HCT116 (cell line): ENCODE measurements around the gene KRTAP2-2. TPM values are rescaled to one million over a fixed set of nuclear protein-coding genes. Genes with fewer than 3 reads are reported as not detected.

ENCODE experiments used
- ATAC-seq: fragments of 200-7000 bp; cut with Tn5 transposase; 2 replicates; pipeline ENCODE4 v1.9.1; 2020; ENCODE audit warnings: mild to moderate bottlenecking, moderate library complexity
- BruUV-seq: library from RNA; stranded (reverse); fragments of 400-500 nt; replicated peaks from 2 replicates; lab custom pipeline; 2021; lab: Mats Ljungman, UMichigan
- CTCF ChIA-PET: fragments of 300-600 bp; sonication (Branson Sonifier 250); formaldehyde crosslinking; loops from one replicate; lab custom pipeline; 2021; ENCODE audit warnings: antibody characterized with exemption; lab: Charles Lee
- POLR2A ChIA-PET: fragments of 300-600, 350-600 bp; sonication (Branson Sonifier 250); formaldehyde crosslinking; loops from one replicate; lab custom pipeline; 2021; ENCODE audit warnings: antibody characterized with exemption; lab: Charles Lee
- RAD21 ChIA-PET, 2 experiments: fragments of 300-600 bp; sonication (Branson Sonifier 250); formaldehyde crosslinking; loops; one replicate each; lab custom pipeline; 2023; ENCODE audit warnings: low total read pairs in 2 of 2; ENCODE audit not compliant: uncharacterized antibody in 2 of 2, unreplicated experiment in 2 of 2, low non-redundant PET in 1 of 2; lab: Charles Lee
- DNase-seq: peaks from one replicate; pipeline ENCODE4 v3.0.0-alpha.2; 2010; ENCODE audit warnings: low read depth, low spot score
- H2AFZ ChIP-seq: fragments of 200-600 bp; shearing (Covaris generic), sonication (generic); 2 replicates; pipeline ENCODE4 v1.6.1; 2017; ENCODE audit warnings: low read depth, mixed run types, mixed read lengths, antibody characterized with exemption, low read length; ENCODE audit not compliant: poor library complexity, severe bottlenecking
- H3K27ac ChIP-seq: 2 replicates; pipeline ENCODE4 v1.5.1; 2012; ENCODE audit warnings: low read depth, low read length
- H3K27me3 ChIP-seq: fragments of 200-600 bp; sonication (generic); 2 replicates; pipeline ENCODE4 v1.6.1; 2016; ENCODE audit warnings: mixed run types, low read length, mixed read lengths; ENCODE audit not compliant: insufficient read depth
- H3K36me3 ChIP-seq, 2 experiments: fragments of 200-500 bp in 1 of 2; fragments of 200-600 bp in 1 of 2; sonication (Bioruptor generic) in 1 of 2; sonication (generic) in 1 of 2; 2 replicates each; pipeline versions ENCODE4 v1.5.1 to v1.6.1; 2014 to 2016; ENCODE audit warnings: low read length in 2 of 2, inconsistent platforms in 1 of 2, mixed read lengths in 1 of 2, mixed run types in 1 of 2; ENCODE audit not compliant: insufficient read depth in 2 of 2, control insufficient read depth in 1 of 2
- H3K4me1 ChIP-seq, 2 experiments: fragments of 200-600 bp in 1 of 2; sonication (generic) in 1 of 2; 2 replicates each; pipeline versions ENCODE4 v1.5.1 to v1.6.1; 2012 to 2017; ENCODE audit warnings: low read length in 2 of 2, inconsistent platforms in 1 of 2, mild to moderate bottlenecking in 1 of 2, mixed read lengths in 1 of 2, mixed run types in 1 of 2, moderate library complexity in 1 of 2; ENCODE audit not compliant: insufficient read depth in 2 of 2, control insufficient read depth in 1 of 2
- H3K4me2 ChIP-seq: fragments of 200-600 bp; sonication (generic); 2 replicates; pipeline ENCODE4 v1.6.1; 2017; ENCODE audit warnings: mixed run types, low read length, mixed read lengths
- H3K4me3 ChIP-seq, 2 experiments: fragments of 200-600 bp in 1 of 2; sonication (generic) in 1 of 2; replicated peaks in 1 of 2; 2 replicates each; pipeline ENCODE4 v1.5.1; 2011 to 2016; ENCODE audit warnings: low read length in 2 of 2, control low read depth in 1 of 2, low read depth in 1 of 2, mild to moderate bottlenecking in 1 of 2, mixed read lengths in 1 of 2, mixed run types in 1 of 2
- H3K79me2 ChIP-seq: fragments of 200-600 bp; sonication (generic); 2 replicates; pipeline ENCODE4 v1.6.1; 2017; ENCODE audit warnings: mild to moderate bottlenecking, mixed run types, low read length, moderate library complexity, mixed read lengths; ENCODE audit not compliant: insufficient read depth
- H3K9ac ChIP-seq: fragments of 200-600 bp; sonication (generic); 2 replicates; pipeline ENCODE4 v1.6.1; 2016; ENCODE audit warnings: low read length, mixed read lengths
- H3K9me2 ChIP-seq: fragments of 200-600 bp; sonication (generic), shearing (Covaris generic); 2 replicates; pipeline ENCODE4 v1.6.1; 2017; ENCODE audit warnings: mixed run types, mild to moderate bottlenecking, moderate library complexity; ENCODE audit not compliant: insufficient read depth
- H3K9me3 ChIP-seq, 2 experiments: fragments of 200-500 bp in 1 of 2; fragments of 200-600 bp in 1 of 2; sonication (Bioruptor generic) in 1 of 2; sonication (generic) in 1 of 2; 2 replicates each; pipeline ENCODE4 v1.6.1; 2014 to 2017; ENCODE audit warnings: low read length in 2 of 2, mixed read lengths in 2 of 2, inconsistent platforms in 1 of 2, low read depth in 1 of 2, mild to moderate bottlenecking in 1 of 2, mixed run types in 1 of 2, moderate library complexity in 1 of 2; ENCODE audit not compliant: control insufficient read depth in 1 of 2, insufficient read depth in 1 of 2
- H4K20me1 ChIP-seq: fragments of 200-600 bp; sonication (generic), shearing (Covaris generic); 2 replicates; pipeline ENCODE4 v1.6.1; 2017; ENCODE audit warnings: mixed run types, mild to moderate bottlenecking, moderate library complexity; ENCODE audit not compliant: insufficient read depth
- CBX3 ChIP-seq: IDR thresholded peaks from 2 replicates; pipeline ENCODE4 v1.6.1; 2012; ENCODE audit warnings: low read depth
- CEBPB ChIP-seq: IDR thresholded peaks from 2 replicates; pipeline ENCODE4 v1.6.1; 2012; ENCODE audit warnings: low read depth
- EZH2phosphoT487 ChIP-seq: fragments of 200-600 bp; IDR thresholded peaks from 2 replicates; pipeline ENCODE4 v1.6.1; 2018; ENCODE audit warnings: antibody characterized with exemption, borderline replicate concordance
- FOSL1 ChIP-seq: IDR thresholded peaks from 2 replicates; pipeline ENCODE4 v1.6.1; 2012; ENCODE audit warnings: low read depth
- JUND ChIP-seq: IDR thresholded peaks from 2 replicates; pipeline ENCODE4 v1.6.1; 2012
- POLR2AphosphoS5 ChIP-seq: IDR thresholded peaks from 2 replicates; pipeline ENCODE4 v1.6.1; 2011; ENCODE audit warnings: mild to moderate bottlenecking, low read depth, low read length, moderate library complexity
- RAD21 ChIP-seq: IDR thresholded peaks from 2 replicates; pipeline ENCODE4 v1.6.1; 2012; ENCODE audit warnings: low read depth, mild to moderate bottlenecking
- SIN3A ChIP-seq: IDR thresholded peaks from 2 replicates; pipeline ENCODE4 v1.6.1; 2012; ENCODE audit warnings: low read depth
- intact Hi-C: fragments of 100-400 bp; cut with micrococcal nuclease; formaldehyde crosslinking; loops from 2 replicates; pipeline ENCODE4 v1.10.0; 2022
- total RNA-seq: library from RNA; stranded (reverse); gene quantifications from one replicate; pipeline ENCODE4 v1.2.1, GENCODE V29; 2021; ENCODE audit not compliant: unreplicated experiment
- TF ChIP-seq, protein P1 (sequence below): IDR thresholded peaks from 2 replicates; pipeline ENCODE4 v1.6.1; 2012; ENCODE audit warnings: low read depth
- TF ChIP-seq, protein P2 (sequence below): IDR thresholded peaks from 2 replicates; pipeline ENCODE4 v1.6.1; 2012
- TF ChIP-seq, protein P3 (sequence below): IDR thresholded peaks from 2 replicates; pipeline ENCODE4 v1.6.1; 2012
- TF ChIP-seq, protein P4 (sequence below): IDR thresholded peaks from 2 replicates; pipeline ENCODE4 v1.6.1; 2011; ENCODE audit warnings: mild to moderate bottlenecking, low read length, moderate library complexity; ENCODE audit not compliant: insufficient replicate concordance; ENCODE audit errors: extremely low read depth

KRTAP2-2 gene
- total RNA-seq, 1 experiment from 2014 or later: 1.2 TPM

DNA sequence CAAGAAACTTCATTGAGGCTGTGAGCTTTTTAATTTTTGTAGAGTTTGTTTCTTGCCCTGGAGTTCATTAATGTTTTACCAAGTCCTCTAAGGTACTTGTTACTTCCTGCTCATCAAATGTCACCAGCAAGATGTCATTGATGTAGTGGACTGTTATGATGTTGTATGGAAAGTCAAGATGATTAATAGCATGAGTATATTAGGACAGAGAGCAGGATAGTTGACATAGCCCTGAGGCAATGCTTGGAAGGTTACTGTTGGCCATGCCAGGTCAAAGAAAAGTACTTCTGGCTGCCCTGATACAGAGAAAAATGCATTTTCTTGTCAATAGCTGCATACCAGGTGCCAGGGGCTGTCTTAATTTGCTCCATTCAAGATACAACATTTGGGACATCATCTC is 34.7 kb downstream of the KRTAP2-2 start:
- Histone ChIP-seq H3K9me3 (peaks cover 0 to 9% of the 10 kb centered on the region in 2 experiments; a peak in 1 of 4 replicates), H3K9ac (no peak overlapping the region), H3K79me2 (no peaks in the 10 kb centered on the region), H3K4me2 (no peak overlapping the region), H3K27ac (no peak overlapping the region), H3K9me2 (no peaks in the 10 kb centered on the region), H3K4me1 (no peaks in the 10 kb centered on the region), H4K20me1 (no peaks in the 10 kb centered on the region), H3K27me3 (no peaks in the 10 kb centered on the region), H3K4me3 (no peak overlapping the region), H2AFZ (no peak overlapping the region), H3K36me3 (no peaks in the 10 kb centered on the region; a peak in 1 of 4 replicates)
- POLR2A ChIA-PET: no interaction called here
- DNase-seq: no peak
- TF ChIP-seq CEBPB (no peak), EZH2phosphoT487 (no peak), POLR2AphosphoS5 (no peak), RAD21 (no peak), JUND (no peak), FOSL1 (no peak), CBX3 (no peak), SIN3A (no peak)
- TF ChIP-seq, protein P1, sequence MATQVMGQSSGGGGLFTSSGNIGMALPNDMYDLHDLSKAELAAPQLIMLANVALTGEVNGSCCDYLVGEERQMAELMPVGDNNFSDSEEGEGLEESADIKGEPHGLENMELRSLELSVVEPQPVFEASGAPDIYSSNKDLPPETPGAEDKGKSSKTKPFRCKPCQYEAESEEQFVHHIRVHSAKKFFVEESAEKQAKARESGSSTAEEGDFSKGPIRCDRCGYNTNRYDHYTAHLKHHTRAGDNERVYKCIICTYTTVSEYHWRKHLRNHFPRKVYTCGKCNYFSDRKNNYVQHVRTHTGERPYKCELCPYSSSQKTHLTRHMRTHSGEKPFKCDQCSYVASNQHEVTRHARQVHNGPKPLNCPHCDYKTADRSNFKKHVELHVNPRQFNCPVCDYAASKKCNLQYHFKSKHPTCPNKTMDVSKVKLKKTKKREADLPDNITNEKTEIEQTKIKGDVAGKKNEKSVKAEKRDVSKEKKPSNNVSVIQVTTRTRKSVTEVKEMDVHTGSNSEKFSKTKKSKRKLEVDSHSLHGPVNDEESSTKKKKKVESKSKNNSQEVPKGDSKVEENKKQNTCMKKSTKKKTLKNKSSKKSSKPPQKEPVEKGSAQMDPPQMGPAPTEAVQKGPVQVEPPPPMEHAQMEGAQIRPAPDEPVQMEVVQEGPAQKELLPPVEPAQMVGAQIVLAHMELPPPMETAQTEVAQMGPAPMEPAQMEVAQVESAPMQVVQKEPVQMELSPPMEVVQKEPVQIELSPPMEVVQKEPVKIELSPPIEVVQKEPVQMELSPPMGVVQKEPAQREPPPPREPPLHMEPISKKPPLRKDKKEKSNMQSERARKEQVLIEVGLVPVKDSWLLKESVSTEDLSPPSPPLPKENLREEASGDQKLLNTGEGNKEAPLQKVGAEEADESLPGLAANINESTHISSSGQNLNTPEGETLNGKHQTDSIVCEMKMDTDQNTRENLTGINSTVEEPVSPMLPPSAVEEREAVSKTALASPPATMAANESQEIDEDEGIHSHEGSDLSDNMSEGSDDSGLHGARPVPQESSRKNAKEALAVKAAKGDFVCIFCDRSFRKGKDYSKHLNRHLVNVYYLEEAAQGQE: no peak
- TF ChIP-seq, protein P2, sequence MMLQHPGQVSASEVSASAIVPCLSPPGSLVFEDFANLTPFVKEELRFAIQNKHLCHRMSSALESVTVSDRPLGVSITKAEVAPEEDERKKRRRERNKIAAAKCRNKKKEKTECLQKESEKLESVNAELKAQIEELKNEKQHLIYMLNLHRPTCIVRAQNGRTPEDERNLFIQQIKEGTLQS: no peak
- TF ChIP-seq, protein P3, sequence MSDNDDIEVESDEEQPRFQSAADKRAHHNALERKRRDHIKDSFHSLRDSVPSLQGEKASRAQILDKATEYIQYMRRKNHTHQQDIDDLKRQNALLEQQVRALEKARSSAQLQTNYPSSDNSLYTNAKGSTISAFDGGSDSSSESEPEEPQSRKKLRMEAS: no peak
- TF ChIP-seq, protein P4, sequence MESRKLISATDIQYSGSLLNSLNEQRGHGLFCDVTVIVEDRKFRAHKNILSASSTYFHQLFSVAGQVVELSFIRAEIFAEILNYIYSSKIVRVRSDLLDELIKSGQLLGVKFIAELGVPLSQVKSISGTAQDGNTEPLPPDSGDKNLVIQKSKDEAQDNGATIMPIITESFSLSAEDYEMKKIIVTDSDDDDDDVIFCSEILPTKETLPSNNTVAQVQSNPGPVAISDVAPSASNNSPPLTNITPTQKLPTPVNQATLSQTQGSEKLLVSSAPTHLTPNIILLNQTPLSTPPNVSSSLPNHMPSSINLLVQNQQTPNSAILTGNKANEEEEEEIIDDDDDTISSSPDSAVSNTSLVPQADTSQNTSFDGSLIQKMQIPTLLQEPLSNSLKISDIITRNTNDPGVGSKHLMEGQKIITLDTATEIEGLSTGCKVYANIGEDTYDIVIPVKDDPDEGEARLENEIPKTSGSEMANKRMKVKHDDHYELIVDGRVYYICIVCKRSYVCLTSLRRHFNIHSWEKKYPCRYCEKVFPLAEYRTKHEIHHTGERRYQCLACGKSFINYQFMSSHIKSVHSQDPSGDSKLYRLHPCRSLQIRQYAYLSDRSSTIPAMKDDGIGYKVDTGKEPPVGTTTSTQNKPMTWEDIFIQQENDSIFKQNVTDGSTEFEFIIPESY: no peak
- RAD21 ChIA-PET: no interaction called here
- CTCF ChIA-PET: no interaction called here
- no peak for ATAC-seq
- BruUV-seq: no TSS peak
- intact Hi-C loops: no loop called here
